Body of pancreas (tissue), 4 donors: ENCODE results near the gene ATP1A2.

ENCODE experiments used
- POLR2A ChIP-seq, 3 donors: fragments of 450-650 bp; IDR thresholded peaks; one replicate each; pipeline ENCODE4 v1.6.1; 2016; ENCODE audit warnings: antibody characterized with exemption in 3 of 3, mild to moderate bottlenecking in 2 of 3
- TF ChIP-seq, protein P1 (sequence below), 7 experiments: fragments of 450-650 bp in 4 of 7; fragments of 200-600 bp in 3 of 7; sonication (generic) in 3 of 7; IDR thresholded peaks; one replicate each; pipeline ENCODE4 v1.5.1; 2016 to 2019; ENCODE audit warnings: antibody characterized with exemption in 7 of 7

GRCh38 chr1:160171354-160171753 is 55.8 kb downstream of the ATP1A2 start:
- TF ChIP-seq, protein P1, sequence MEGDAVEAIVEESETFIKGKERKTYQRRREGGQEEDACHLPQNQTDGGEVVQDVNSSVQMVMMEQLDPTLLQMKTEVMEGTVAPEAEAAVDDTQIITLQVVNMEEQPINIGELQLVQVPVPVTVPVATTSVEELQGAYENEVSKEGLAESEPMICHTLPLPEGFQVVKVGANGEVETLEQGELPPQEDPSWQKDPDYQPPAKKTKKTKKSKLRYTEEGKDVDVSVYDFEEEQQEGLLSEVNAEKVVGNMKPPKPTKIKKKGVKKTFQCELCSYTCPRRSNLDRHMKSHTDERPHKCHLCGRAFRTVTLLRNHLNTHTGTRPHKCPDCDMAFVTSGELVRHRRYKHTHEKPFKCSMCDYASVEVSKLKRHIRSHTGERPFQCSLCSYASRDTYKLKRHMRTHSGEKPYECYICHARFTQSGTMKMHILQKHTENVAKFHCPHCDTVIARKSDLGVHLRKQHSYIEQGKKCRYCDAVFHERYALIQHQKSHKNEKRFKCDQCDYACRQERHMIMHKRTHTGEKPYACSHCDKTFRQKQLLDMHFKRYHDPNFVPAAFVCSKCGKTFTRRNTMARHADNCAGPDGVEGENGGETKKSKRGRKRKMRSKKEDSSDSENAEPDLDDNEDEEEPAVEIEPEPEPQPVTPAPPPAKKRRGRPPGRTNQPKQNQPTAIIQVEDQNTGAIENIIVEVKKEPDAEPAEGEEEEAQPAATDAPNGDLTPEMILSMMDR (IDR thresholded peaks at IDR 0.05), result no peak
- TF ChIP-seq POLR2A (IDR thresholded peaks at IDR 0.05), result no peak
